Calu3 (cell line): Measurements from ENCODE around the gene OVCA2. TPM values are rescaled to one million over a fixed set of nuclear protein-coding genes. Genes with fewer than 3 reads are reported as not detected.

ENCODE experiments used
- BruUV-seq: library from RNA; stranded (reverse); fragments of 400-500 nt; replicated peaks from 2 replicates; lab custom pipeline; 2021; lab: Mats Ljungman, UMichigan
- CTCF ChIA-PET: fragments of 300-600 bp; sonication (Branson Sonifier 250); formaldehyde crosslinking; loops from one replicate; lab custom pipeline; 2022; ENCODE audit warnings: antibody characterized with exemption; lab: Charles Lee
- DNase-seq: peaks from one replicate; pipeline ENCODE4 v3.0.0; 2022
- H3K27ac Mint-ChIP-seq: one replicate; pipeline ENCODE4 v1.8.0; 2022; ENCODE audit warnings: mixed read lengths; ENCODE audit not compliant: unreplicated experiment
- H3K27me3 Mint-ChIP-seq: one replicate; pipeline ENCODE4 v1.8.0; 2022; ENCODE audit warnings: mixed read lengths; ENCODE audit not compliant: unreplicated experiment
- H3K36me3 Mint-ChIP-seq: one replicate; pipeline ENCODE4 v1.8.0; 2022; ENCODE audit warnings: mild to moderate bottlenecking, moderate library complexity, mixed read lengths; ENCODE audit not compliant: insufficient read depth, unreplicated experiment
- H3K4me1 Mint-ChIP-seq: one replicate; pipeline ENCODE4 v1.8.0; 2022; ENCODE audit warnings: mild to moderate bottlenecking, low read depth, mixed read lengths; ENCODE audit not compliant: unreplicated experiment
- H3K4me3 Mint-ChIP-seq: one replicate; pipeline ENCODE4 v1.8.0; 2022; ENCODE audit warnings: mild to moderate bottlenecking, low read depth, moderate library complexity, mixed read lengths; ENCODE audit not compliant: unreplicated experiment
- H3K9me3 Mint-ChIP-seq: one replicate; pipeline ENCODE4 v1.8.0; 2022; ENCODE audit warnings: low read depth, mixed read lengths; ENCODE audit not compliant: unreplicated experiment
- intact Hi-C: fragments of 100-400 bp; cut with micrococcal nuclease; formaldehyde crosslinking; loops from one replicate; pipeline ENCODE4 v1.10.0; 2022; ENCODE audit not compliant: unreplicated experiment
- total RNA-seq: library from RNA; stranded (reverse); gene quantifications from 2 replicates; pipeline ENCODE4 v1.2.3, GENCODE V29; 2022
- TF ChIP-seq, protein P1 (sequence below): fragments of 200-600 bp; IDR thresholded peaks from one replicate; pipeline ENCODE4 v1.8.0; 2022; ENCODE audit warnings: antibody characterized with exemption; ENCODE audit not compliant: unreplicated experiment

OVCA2 gene
- total RNA-seq, 1 experiment from 2014 or later, result 22.1 TPM

DNA sequence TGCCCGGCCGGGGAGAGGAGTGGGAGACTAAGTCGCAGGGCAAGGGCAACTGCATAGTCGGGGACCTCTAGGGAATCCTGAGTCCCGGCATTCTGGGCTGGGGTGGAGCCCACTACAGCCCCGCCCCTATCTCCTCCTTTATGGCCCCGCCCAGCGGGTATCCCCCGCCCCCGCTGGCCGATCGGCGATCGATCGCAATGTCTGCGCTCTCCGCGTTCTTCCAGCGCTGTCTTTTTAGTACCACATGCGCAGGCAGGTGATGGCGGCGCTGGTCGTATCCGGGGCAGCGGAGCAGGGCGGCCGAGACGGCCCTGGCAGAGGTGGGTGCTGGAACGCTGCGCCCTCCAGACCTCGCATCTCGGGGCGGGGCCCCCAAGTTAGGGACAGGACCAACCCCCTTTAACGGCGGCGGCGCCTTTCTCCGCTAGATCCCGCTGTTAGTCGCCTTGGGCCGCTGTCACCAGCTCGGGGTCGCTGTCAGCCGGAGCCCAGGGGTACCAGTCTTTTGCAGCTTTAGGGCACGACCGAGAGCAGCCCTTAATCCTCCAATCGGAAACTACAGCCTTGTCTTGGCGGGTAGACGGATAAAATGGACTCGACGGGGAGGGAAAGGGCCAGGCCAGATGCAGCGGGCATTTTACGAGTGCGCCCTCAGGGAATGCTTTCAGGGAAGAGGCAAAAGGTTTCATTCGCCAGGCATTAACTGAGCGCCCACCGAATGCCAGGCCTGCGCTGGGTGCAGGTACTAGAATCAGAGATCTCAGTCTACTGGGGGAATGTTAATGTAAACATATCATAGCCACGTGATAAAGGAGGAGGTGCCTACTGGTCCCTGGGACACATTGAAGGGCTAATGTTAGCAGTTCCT is 11.7 kb upstream of the OVCA2 start, which contains the start of gene DPH1:
Gene DPH1 (plus strand): TSS at position 243 of the 868 bp plus-strand sequence. CDS start 17 bp downstream, at position 260.
- H3K4me1 Mint-ChIP-seq, result no peaks in the 10 kb centered on the region
- H3K36me3 Mint-ChIP-seq, result peaks cover 21% of the 10 kb centered on the region
- no peaks in the 10 kb centered on the region for H3K9me3 Mint-ChIP-seq
- no TSS peak for BruUV-seq
- H3K27ac Mint-ChIP-seq, result no peak within 1 kb of the TSS
- H3K27me3 Mint-ChIP-seq, result peaks cover 33% of the 10 kb centered on the region
- peak within 1 kb of the TSS; percentile 81 for H3K4me3 Mint-ChIP-seq
- TF ChIP-seq, protein P1, sequence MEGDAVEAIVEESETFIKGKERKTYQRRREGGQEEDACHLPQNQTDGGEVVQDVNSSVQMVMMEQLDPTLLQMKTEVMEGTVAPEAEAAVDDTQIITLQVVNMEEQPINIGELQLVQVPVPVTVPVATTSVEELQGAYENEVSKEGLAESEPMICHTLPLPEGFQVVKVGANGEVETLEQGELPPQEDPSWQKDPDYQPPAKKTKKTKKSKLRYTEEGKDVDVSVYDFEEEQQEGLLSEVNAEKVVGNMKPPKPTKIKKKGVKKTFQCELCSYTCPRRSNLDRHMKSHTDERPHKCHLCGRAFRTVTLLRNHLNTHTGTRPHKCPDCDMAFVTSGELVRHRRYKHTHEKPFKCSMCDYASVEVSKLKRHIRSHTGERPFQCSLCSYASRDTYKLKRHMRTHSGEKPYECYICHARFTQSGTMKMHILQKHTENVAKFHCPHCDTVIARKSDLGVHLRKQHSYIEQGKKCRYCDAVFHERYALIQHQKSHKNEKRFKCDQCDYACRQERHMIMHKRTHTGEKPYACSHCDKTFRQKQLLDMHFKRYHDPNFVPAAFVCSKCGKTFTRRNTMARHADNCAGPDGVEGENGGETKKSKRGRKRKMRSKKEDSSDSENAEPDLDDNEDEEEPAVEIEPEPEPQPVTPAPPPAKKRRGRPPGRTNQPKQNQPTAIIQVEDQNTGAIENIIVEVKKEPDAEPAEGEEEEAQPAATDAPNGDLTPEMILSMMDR, result no peak
- CTCF ChIA-PET, result interaction anchor here (0.6 to 1.7 kb wide), 2 partner anchors 121 to 326 kb away, joined by 6 to 7 read pairs; no protein-coding TSS in a partner anchor
- intact Hi-C loops, result loop anchor here (1.0 kb wide), 1 partner anchor 11 kb away; no protein-coding TSS in a partner anchor
- DNase-seq, result peak; percentile 80

DNA sequence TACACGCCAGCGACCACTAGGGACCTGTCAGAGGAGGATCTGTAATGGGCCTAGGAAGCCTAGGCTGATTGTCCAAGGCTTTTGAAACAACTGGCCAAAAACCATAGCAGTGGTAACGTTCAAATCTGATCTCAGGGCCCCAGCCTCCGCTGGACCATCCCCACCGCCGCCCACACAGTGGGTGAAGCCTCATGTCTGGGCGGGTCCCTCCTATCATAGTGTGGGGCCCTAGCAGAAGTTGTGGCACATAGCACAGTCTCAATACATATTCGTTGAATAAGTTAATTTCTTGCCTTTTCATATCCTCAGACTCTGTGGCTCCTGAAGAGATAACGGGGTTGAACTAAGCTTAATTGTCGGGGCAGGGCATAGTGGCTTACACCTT is 11.1 kb upstream of the OVCA2 start:
- Mint-ChIP-seq H3K4me3 (peak overlapping the region; percentile 81), H3K36me3 (peaks cover 19% of the 10 kb centered on the region), H3K4me1 (no peaks in the 10 kb centered on the region), H3K27ac (no peak overlapping the region), H3K27me3 (peaks cover 28% of the 10 kb centered on the region), H3K9me3 (no peaks in the 10 kb centered on the region)
- TF ChIP-seq, protein P1, result peak; percentile 24
- CTCF ChIA-PET, result interaction anchor here (1.7 kb wide), 1 partner anchor 122 kb away, joined by 6 read pairs; no protein-coding TSS in a partner anchor
- BruUV-seq, result TSS peak; percentile 65
- intact Hi-C loops, result loop anchor here (1.0 kb wide), 1 partner anchor 11 kb away; no protein-coding TSS in a partner anchor
- peak; percentile 62 for DNase-seq

DNA sequence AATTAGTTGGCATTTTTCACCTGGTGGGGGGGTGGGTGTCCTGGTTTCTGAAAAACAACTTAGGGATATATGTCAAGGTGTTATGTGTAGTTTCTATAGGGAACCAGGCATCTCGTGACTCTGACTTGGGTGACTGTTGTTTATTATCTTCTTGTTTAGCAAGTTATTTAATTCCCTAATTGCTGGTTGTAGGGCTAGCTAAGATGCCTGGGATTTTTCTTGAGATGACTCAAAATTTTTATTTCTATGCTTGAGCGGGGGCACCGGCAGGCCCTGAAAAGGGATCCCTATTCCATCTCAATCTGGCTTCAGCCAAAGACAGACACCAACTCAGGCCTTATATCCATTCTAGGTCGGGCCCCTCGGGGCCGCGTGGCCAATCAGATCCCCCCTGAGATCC is 8.7 kb upstream of the OVCA2 start:
- Mint-ChIP-seq H3K4me1 (no peaks in the 10 kb centered on the region), H3K27me3 (peaks cover 4% of the 10 kb centered on the region), H3K36me3 (peaks cover 16% of the 10 kb centered on the region), H3K4me3 (no peak overlapping the region), H3K27ac (no peak overlapping the region), H3K9me3 (no peaks in the 10 kb centered on the region)
- CTCF ChIA-PET, result no interaction called here
- intact Hi-C loops, result no loop called here
- DNase-seq, result no peak
- BruUV-seq, result no TSS peak
- TF ChIP-seq, protein P1, result no peak

DNA sequence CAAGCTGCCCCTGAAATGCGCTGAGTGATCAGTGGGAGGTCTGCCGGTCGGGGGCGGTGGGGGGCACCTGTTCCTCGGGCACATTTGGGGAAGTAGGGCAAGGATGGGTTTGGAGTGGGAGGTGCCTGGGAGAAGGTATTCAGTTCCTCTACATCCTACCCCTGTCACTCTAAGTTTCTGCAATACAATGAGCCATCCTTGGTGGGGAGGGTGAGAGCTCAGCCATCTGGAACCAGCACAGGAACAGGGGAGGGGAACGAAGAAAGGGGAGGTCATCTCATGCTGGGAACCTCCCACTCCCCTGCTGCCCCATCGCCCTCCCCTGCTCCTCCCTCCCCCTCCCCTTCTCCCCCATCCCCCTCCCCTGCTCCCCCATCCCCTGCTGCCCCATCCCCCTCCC is 7.7 kb upstream of the OVCA2 start:
- no TSS peak for BruUV-seq
- Mint-ChIP-seq H3K4me1 (no peaks in the 10 kb centered on the region), H3K27me3 (no peaks in the 10 kb centered on the region), H3K36me3 (peaks cover 16% of the 10 kb centered on the region), H3K9me3 (no peaks in the 10 kb centered on the region), H3K4me3 (no peak overlapping the region), H3K27ac (no peak overlapping the region)
- intact Hi-C loops, result no loop called here
- TF ChIP-seq, protein P1, result no peak
- no peak for DNase-seq
- CTCF ChIA-PET, result no interaction called here
